IMR-90 (cell line): ENCODE measurements around the gene MECR. TPM values are rescaled to one million over a fixed set of nuclear protein-coding genes. Genes with fewer than 3 reads are reported as not detected.

Source experiments
- ATAC-seq: fragments of 200-7000 bp; cut with Tn5 transposase; 2 replicates; pipeline ENCODE4 v1.9.1; 2020; ENCODE audit warnings: low read depth, mild to moderate bottlenecking, moderate library complexity
- BruUV-seq: library from RNA; stranded (reverse); fragments of 400-500 nt; replicated peaks from 2 replicates; lab custom pipeline; 2021; lab: Mats Ljungman, UMichigan
- CTCF ChIA-PET: fragments of 300-600 bp; formaldehyde crosslinking; extraction: SDS; loops from one replicate; lab custom pipeline; 2021; ENCODE audit warnings: antibody characterized with exemption; lab: Yijun Ruan, JAX
- POLR2A ChIA-PET: fragments of 300-600 bp; sonication (Branson Sonifier 250); formaldehyde crosslinking; loops from one replicate; lab custom pipeline; 2022; ENCODE audit warnings: antibody characterized with exemption; ENCODE audit not compliant: unreplicated experiment; lab: Charles Lee
- DNase-seq: peaks from one replicate; pipeline ENCODE4 v3.0.0; 2013
- H2AFZ ChIP-seq: replicated peaks from 2 replicates; pipeline ENCODE3; 2013; ENCODE audit warnings: low read length, mild to moderate bottlenecking; ENCODE audit not compliant: poor library complexity
- H2AK5ac ChIP-seq: 2 replicates; pipeline ENCODE4 v1.6.1; 2013; ENCODE audit warnings: low read depth, low read length, inconsistent platforms
- H2AK9ac ChIP-seq: replicated peaks from 2 replicates; pipeline ENCODE3; 2013; ENCODE audit warnings: mild to moderate bottlenecking, low read depth, low read length, moderate library complexity; ENCODE audit not compliant: poor library complexity
- H2BK120ac ChIP-seq: 2 replicates; pipeline ENCODE4 v1.6.1; 2013; ENCODE audit warnings: low read depth, low read length, inconsistent platforms
- H2BK15ac ChIP-seq: 3 replicates; pipeline ENCODE4 v1.6.1; 2013; ENCODE audit warnings: low read depth, low read length, inconsistent platforms
- H2BK20ac ChIP-seq: 2 replicates; pipeline ENCODE4 v1.6.1; 2013; ENCODE audit warnings: low read depth, mild to moderate bottlenecking, inconsistent platforms, low read length, moderate library complexity
- H2BK5ac ChIP-seq: 2 replicates; pipeline ENCODE4 v1.6.1; 2013; ENCODE audit warnings: mild to moderate bottlenecking, low read depth, low read length, inconsistent platforms; ENCODE audit not compliant: poor library complexity, severe bottlenecking
- H3K14ac ChIP-seq: replicated peaks from 2 replicates; pipeline ENCODE4 v1.6.1; 2013; ENCODE audit warnings: low read depth, low read length, inconsistent platforms
- H3K18ac ChIP-seq: 2 replicates; pipeline ENCODE4 v1.6.1; 2013; ENCODE audit warnings: low read depth, low read length, control low read depth
- H3K23ac ChIP-seq: 2 replicates; pipeline ENCODE4 v1.6.1; 2013; ENCODE audit warnings: low read depth, low read length, inconsistent platforms
- H3K27ac ChIP-seq: 2 replicates; pipeline ENCODE4 v1.5.1; 2013; ENCODE audit warnings: mild to moderate bottlenecking, control low read depth, low read length; ENCODE audit not compliant: insufficient read depth
- H3K27me3 ChIP-seq: 2 replicates; pipeline ENCODE4 v1.6.1; 2013; ENCODE audit warnings: low read length; ENCODE audit not compliant: control insufficient read depth, insufficient read depth
- H3K36me3 ChIP-seq: 2 replicates; pipeline ENCODE4 v1.6.1; 2013; ENCODE audit warnings: low read length, mixed read lengths; ENCODE audit not compliant: control insufficient read depth, insufficient read depth
- H3K4ac ChIP-seq: 2 replicates; pipeline ENCODE4 v1.6.1; 2013; ENCODE audit warnings: low read depth, low read length, inconsistent platforms
- H3K4me1 ChIP-seq: 2 replicates; pipeline ENCODE4 v1.6.1; 2013; ENCODE audit warnings: low read length, mixed read lengths; ENCODE audit not compliant: control insufficient read depth, insufficient read depth
- H3K4me2 ChIP-seq: 2 replicates; pipeline ENCODE4 v1.6.1; 2013; ENCODE audit warnings: low read depth, mild to moderate bottlenecking, control low read depth, low read length, moderate library complexity
- H3K4me3 ChIP-seq: 2 replicates; pipeline ENCODE4 v1.5.1; 2013; ENCODE audit warnings: low read depth, mild to moderate bottlenecking, control low read depth, low read length, moderate library complexity; ENCODE audit not compliant: insufficient read depth
- H3K56ac ChIP-seq: 2 replicates; pipeline ENCODE4 v1.6.1; 2013; ENCODE audit warnings: low read length, inconsistent platforms; ENCODE audit not compliant: insufficient read depth; ENCODE audit errors: extremely low read depth
- H3K79me1 ChIP-seq, 2 experiments: 2 replicates each; pipeline ENCODE4 v1.6.1; 2013; ENCODE audit warnings: low read length in 2 of 2, inconsistent platforms in 1 of 2, low read depth in 1 of 2
- H3K9ac ChIP-seq: 2 replicates; pipeline ENCODE4 v1.6.1; 2013; ENCODE audit warnings: low read depth, low read length, control low read depth
- H3K9me1 ChIP-seq: 2 replicates; pipeline ENCODE4 v1.6.1; 2013; ENCODE audit warnings: low read length, inconsistent platforms; ENCODE audit not compliant: insufficient read depth
- H3K9me3 ChIP-seq: 2 replicates; pipeline ENCODE4 v1.6.1; 2013; ENCODE audit warnings: low read length; ENCODE audit not compliant: control insufficient read depth, insufficient read depth
- H4K20me1 ChIP-seq: 2 replicates; pipeline ENCODE4 v1.6.1; 2013; ENCODE audit warnings: low read length, inconsistent platforms; ENCODE audit not compliant: insufficient read depth
- H4K5ac ChIP-seq: 2 replicates; pipeline ENCODE4 v1.6.1; 2013; ENCODE audit warnings: mild to moderate bottlenecking, low read depth, low read length, control low read depth
- H4K8ac ChIP-seq, 2 experiments: 2 replicates each; pipeline ENCODE4 v1.6.1; 2013; ENCODE audit warnings: low read depth in 2 of 2, low read length in 2 of 2, control low read depth in 1 of 2, inconsistent platforms in 1 of 2
- H4K91ac ChIP-seq: 2 replicates; pipeline ENCODE4 v1.6.1; 2013; ENCODE audit warnings: low read depth, low read length, inconsistent platforms; ENCODE audit not compliant: insufficient read depth
- BHLHE40 ChIP-seq: fragments of 150-350 bp; IDR thresholded peaks from 2 replicates; pipeline ENCODE4 v1.6.1; 2016; ENCODE audit warnings: mild to moderate bottlenecking, low read depth, low read length
- CEBPB ChIP-seq: IDR thresholded peaks from 2 replicates; pipeline ENCODE4 v1.6.1; 2012; ENCODE audit warnings: low read depth, low read length, improper control_type of control experiment
- CHD1 ChIP-seq: IDR thresholded peaks from 2 replicates; pipeline ENCODE4 v1.6.1; 2012; ENCODE audit warnings: low read depth, low read length, improper control_type of control experiment
- ELK1 ChIP-seq: fragments of 150-350 bp; IDR thresholded peaks from 2 replicates; pipeline ENCODE4 v1.6.1; 2016; ENCODE audit warnings: low read depth, mild to moderate bottlenecking, low read length, moderate library complexity, borderline replicate concordance
- FOS ChIP-seq: fragments of 150-350 bp; IDR thresholded peaks from 2 replicates; pipeline ENCODE4 v1.6.1; 2016; ENCODE audit warnings: low read depth, low read length
- MAFK ChIP-seq: IDR thresholded peaks from 2 replicates; pipeline ENCODE4 v1.6.1; 2012; ENCODE audit warnings: low read depth, low read length, improper control_type of control experiment
- MAZ ChIP-seq: IDR thresholded peaks from 2 replicates; pipeline ENCODE4 v1.6.1; 2012; ENCODE audit warnings: low read depth, mild to moderate bottlenecking, low read length, improper control_type of control experiment, moderate library complexity, borderline replicate concordance
- MXI1 ChIP-seq: IDR thresholded peaks from 2 replicates; pipeline ENCODE4 v1.6.1; 2012; ENCODE audit warnings: low read depth, mild to moderate bottlenecking, low read length, moderate library complexity, borderline replicate concordance
- NFE2L2 ChIP-seq: fragments of 150-350 bp; IDR thresholded peaks from 2 replicates; pipeline ENCODE4 v1.6.1; 2016; ENCODE audit warnings: low read depth, mild to moderate bottlenecking, low read length
- POLR2A ChIP-seq: IDR thresholded peaks from 2 replicates; pipeline ENCODE4 v1.6.1; 2012; ENCODE audit warnings: mild to moderate bottlenecking, low read depth, low read length
- RAD21 ChIP-seq: IDR thresholded peaks from 2 replicates; pipeline ENCODE4 v1.6.1; 2012; ENCODE audit warnings: low read length, improper control_type of control experiment
- RCOR1 ChIP-seq: IDR thresholded peaks from 2 replicates; pipeline ENCODE4 v1.6.1; 2012; ENCODE audit warnings: mild to moderate bottlenecking, low read length, improper control_type of control experiment; ENCODE audit not compliant: insufficient replicate concordance
- RFX5 ChIP-seq: IDR thresholded peaks from 2 replicates; pipeline ENCODE4 v1.8.0; 2012; ENCODE audit warnings: low read depth, mild to moderate bottlenecking, low read length, moderate library complexity
- SMC3 ChIP-seq: fragments of 150-350 bp; IDR thresholded peaks from 2 replicates; pipeline ENCODE4 v1.6.1; 2016; ENCODE audit warnings: low read depth, mild to moderate bottlenecking, antibody characterized with exemption, low read length, moderate library complexity
- USF2 ChIP-seq: fragments of 150-350 bp; IDR thresholded peaks from 2 replicates; pipeline ENCODE4 v1.6.1; 2017; ENCODE audit warnings: mild to moderate bottlenecking, antibody characterized with exemption, low read length, low read depth
- WGBS, 2 experiments: methylation state at CpG; one replicate each; pipeline versions ENCODE4 v1.1.5 to v1.1.7; 2013; ENCODE audit warnings: missing lambda C conversion rate in 2 of 2; ENCODE audit not compliant: insufficient read length in 1 of 2; ENCODE audit errors: extremely low coverage in 2 of 2; 5-methylcytosine and 5-hydroxymethylcytosine counted together
- dilution Hi-C: fragments of 300-500 bp; cut with HindIII; formaldehyde crosslinking; loops from one replicate; pipeline ENCODE4 v1.14.3; 2018; ENCODE audit warnings: low sequenced_read_pairs; ENCODE audit not compliant: unreplicated experiment
- in situ Hi-C: fragments of 300-500 bp; cut with MboI; formaldehyde crosslinking; loops from 3 replicates; pipeline ENCODE4 v1.14.3; 2019; ENCODE audit warnings: low sequenced_read_pairs, inconsistent platforms, mixed read lengths
- intact Hi-C: fragments of 100-400 bp; cut with micrococcal nuclease; formaldehyde crosslinking; loops from 2 replicates; pipeline ENCODE4 v1.10.0; 2022
- polyA plus RNA-seq, 3 experiments: library from polyadenylated mRNA; depleted of rRNA; stranded (reverse); fragments of >200 nt; gene quantifications; 2 replicates each; pipeline ENCODE4 v1.2.3, GENCODE V29; 2012; ENCODE audit warnings: low replicate concordance in 1 of 3
- total RNA-seq: library from RNA; depleted of rRNA; stranded (reverse); fragments of >200 nt; gene quantifications from 2 replicates; pipeline ENCODE4 v1.2.3, GENCODE V29; 2012

Gene MECR
- total and polyA plus RNA-seq, 2 of the 4 experiments (the other 2 are of a cell fraction), result 20.3 to 24.8 TPM

GRCh38 chr1:29211086-29212030, 19.4 kb downstream of the MECR start:
- in situ Hi-C loops, result no loop called here
- TF ChIP-seq BHLHE40 (no peak), RFX5 (no peak), POLR2A (no peak), MXI1 (no peak), USF2 (no peak), RAD21 (no peak), MAZ (no peak), ELK1 (no peak), CEBPB (no peak), NFE2L2 (no peak), SMC3 (no peak), RCOR1 (no peak), FOS (no peak), CHD1 (no peak), MAFK (no peak)

More at GRCh38 chr1:29211086-29212030, 19.4 kb downstream of the MECR start:
- Histone ChIP-seq H2BK20ac (no peak overlapping the region), H3K27me3 (no peaks in the 10 kb centered on the region), H3K4me1 (peaks cover 11% of the 10 kb centered on the region), H2BK120ac (no peak overlapping the region), H4K20me1 (no peaks in the 10 kb centered on the region), H3K18ac (no peak overlapping the region), H3K9me3 (no peaks in the 10 kb centered on the region), H3K9me1 (peaks cover 14% of the 10 kb centered on the region), H3K4ac (no peak overlapping the region), H2AK9ac (no peak overlapping the region), H4K91ac (no peak overlapping the region), H3K4me3 (no peak overlapping the region), H2BK15ac (no peak overlapping the region), H2BK5ac (no peak overlapping the region), H2AK5ac (no peak overlapping the region), H3K36me3 (peaks cover 25% of the 10 kb centered on the region), H3K56ac (no peak overlapping the region), H3K23ac (no peak overlapping the region), H3K14ac (no peak overlapping the region), H4K8ac (no peak overlapping the region), H3K4me2 (no peak overlapping the region), H4K5ac (no peak overlapping the region), H3K27ac (no peak overlapping the region), H3K9ac (no peak overlapping the region), H3K79me1 (peaks cover 0 to 5% of the 10 kb centered on the region in 2 experiments; a peak in 1 of 4 replicates), H2AFZ (no peak overlapping the region)
- CTCF ChIA-PET, result interaction anchor here (0.6 to 1.4 kb wide), 2 partner anchors 9 to 182 kb away, joined by 4 to 6 read pairs; no protein-coding TSS in a partner anchor
- no peak for ATAC-seq
- BruUV-seq, result no TSS peak
- intact Hi-C loops (no loop called here), dilution Hi-C loops (no loop called here)
- no peak for DNase-seq
- POLR2A ChIA-PET, result no interaction called here
- 90% methylated on average over 5 of the region's 12 CpGs; no CpG with 5 or more reads in 1 of the 2 experiments for WGBS, 2 experiments
